ENCODE results near the gene TMEM187.

The TMEM187 gene, protein sequence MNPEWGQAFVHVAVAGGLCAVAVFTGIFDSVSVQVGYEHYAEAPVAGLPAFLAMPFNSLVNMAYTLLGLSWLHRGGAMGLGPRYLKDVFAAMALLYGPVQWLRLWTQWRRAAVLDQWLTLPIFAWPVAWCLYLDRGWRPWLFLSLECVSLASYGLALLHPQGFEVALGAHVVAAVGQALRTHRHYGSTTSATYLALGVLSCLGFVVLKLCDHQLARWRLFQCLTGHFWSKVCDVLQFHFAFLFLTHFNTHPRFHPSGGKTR

GRCh38 chrX:153972368-153973126 lies at the start of gene TMEM187:
Gene TMEM187 (plus strand): TSS chrX:153972754. CDS start chrX:153982063, 9,309 bp downstream.
- DNase-seq, result peak; percentile 27

- DNase-seq, result no peak
These were observed 49.4 kb upstream of the TMEM187 start for GRCh38 chrX:153922932-153923857.

GRCh38 chrX:153924149-153924861 lies 48.2 kb upstream of the TMEM187 start:
- DNase-seq, result no peak

DNA sequence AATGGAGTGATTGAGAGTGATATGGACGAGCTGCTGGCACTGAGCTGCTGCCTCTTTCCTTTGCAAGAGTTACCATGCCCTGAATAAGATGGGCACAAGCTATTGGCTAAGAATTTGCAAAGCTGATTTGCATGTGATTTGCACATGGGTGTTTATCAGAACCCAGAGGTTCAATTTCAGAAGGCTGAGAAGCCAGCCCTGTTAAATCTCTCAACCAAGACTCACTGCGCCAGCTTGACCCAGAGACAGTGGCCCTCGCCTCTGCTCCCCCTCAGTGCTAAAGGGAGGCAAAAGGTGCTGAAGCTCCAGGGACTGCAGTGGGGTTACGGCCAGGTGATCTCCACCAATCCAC lies 47.2 kb upstream of the TMEM187 start:
- no peak for DNase-seq

GRCh38 chrX:153925739-153926551 lies 46.6 kb upstream of the TMEM187 start, which contains the start of gene ARHGAP4:
Gene ARHGAP4 (minus strand): TSS chrX:153926264. CDS start chrX:153926202, 62 bp downstream.
- no peak for DNase-seq

- no peak for DNase-seq
These were observed 46.0 kb upstream of the TMEM187 start for GRCh38 chrX:153926552-153926857.

DNA sequence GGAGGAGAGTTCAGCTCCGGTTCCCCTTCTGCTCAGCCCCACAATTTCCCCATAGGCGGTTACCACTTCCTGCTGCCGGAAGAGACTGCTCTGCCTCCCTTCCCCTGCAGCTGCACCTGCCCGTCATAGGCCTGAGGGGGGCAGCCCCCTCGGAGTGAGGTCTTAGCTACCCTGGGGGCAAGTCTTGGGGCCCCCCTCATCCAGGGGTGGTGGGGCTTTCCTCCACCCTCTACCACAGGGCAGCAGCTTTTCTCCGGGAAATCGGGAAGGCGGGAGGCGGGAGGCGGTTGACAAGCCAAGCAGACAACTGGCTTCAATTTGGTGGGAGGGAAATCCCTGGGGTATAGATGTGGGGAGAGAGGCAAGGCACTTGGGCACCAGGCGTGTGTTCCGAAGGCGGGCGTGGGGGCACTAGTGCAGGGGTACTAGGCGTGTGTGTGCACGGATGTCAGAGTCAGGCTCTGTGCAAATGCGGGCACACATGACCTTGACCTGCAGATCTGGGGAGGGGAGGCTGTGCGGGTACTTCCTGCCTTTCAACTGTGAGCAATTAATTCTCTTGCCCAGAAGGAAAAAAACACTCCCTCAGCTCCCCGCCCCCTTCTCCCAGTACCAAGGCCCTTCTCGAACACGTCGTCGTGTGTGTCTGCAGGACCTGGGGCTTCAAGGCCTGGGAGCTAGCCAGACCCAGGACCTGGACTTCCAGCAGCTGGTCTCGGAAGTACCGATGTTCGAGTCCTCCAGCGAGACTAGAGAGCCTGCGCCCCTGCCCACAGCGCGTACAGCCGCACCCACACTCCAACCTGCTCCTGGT lies 45.5 kb upstream of the TMEM187 start:
- DNase-seq, result no peak

- no peak for DNase-seq
These were observed 45.0 kb upstream of the TMEM187 start for GRCh38 chrX:153927672-153927921.

DNA sequence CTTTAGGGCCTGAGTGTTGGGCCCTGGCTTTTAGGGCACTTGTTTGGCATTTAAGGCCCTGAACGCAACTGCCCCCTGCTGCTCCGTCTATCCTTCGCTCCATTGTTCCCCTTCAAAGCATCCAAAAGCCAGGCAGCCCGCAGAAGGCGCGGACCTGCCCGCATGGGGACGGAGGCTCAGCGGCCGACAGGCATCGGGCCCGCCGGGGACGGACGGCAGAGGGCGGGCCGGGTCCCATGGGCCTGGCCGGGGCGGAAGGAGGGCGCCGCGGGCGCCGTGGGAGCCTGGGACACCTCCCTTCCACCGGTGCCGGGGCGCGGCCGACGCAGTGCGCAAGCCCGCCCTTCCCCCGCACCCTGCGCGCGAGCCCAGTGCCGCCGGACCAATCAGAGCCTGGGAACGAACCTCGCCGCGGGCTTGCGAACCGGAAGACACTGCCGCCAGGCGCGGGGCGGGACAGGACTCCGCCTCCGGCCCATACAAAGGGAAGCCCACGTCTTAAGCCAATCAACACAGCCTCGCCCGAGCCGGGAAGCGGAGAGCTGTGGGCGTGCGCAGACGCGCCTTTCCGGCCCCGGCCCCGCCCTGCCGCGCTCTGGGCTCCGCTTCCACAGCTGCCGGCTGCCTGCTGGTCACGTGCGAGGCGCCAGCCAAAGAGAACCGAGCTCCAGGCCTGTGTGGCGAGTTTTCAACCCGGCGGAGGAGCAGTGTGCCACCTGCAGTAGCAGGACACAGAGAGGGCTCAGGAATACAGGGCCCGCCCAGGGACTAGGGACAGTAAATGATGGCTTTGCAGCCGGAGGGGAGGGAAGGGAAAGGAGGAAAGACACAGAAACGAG lies 44.4 kb upstream of the TMEM187 start:
- DNase-seq, result peak; percentile 87

DNA sequence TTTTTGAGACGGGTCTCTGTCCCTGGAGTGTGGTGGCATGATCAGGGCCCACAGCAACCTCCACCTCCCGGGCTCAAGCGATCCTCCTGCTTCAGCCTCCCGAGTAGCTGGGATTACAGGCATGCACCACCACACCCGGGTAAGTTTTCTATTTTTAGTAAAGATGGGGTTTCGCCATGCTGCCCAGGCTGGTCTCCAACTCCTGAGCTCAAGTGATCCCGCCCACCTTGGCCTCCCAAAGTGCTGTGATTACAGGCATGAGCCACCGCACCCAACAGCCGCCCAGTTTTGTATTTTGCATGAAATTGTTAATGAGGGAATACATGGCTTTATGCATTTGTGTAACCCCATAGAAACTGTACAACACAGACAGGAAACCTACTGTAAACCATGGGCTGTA lies 43.7 kb upstream of the TMEM187 start:
- no peak for DNase-seq

DNA sequence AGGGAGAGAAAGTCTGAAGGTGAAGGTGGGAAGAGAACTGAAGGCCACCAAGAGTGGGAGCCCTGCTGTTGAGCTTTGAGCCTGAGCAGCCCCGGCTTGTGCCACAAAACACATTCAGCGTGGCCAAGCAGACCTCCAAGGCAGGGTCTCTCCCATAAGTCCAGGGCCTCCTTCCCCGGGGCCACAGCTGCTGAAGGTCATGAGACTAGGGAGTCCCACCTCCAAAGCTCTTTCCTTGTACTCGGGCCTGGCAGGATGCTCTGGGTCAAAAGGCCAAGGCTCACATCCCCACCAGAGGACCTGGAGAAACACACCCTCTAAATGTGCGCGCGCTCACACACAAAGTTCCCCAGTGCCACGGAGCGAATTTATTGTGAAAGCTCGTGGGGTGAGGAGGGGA lies 43.0 kb upstream of the TMEM187 start:
- DNase-seq, result no peak

GRCh38 chrX:153930011-153930910 lies 42.3 kb upstream of the TMEM187 start:
- no peak for DNase-seq

DNA sequence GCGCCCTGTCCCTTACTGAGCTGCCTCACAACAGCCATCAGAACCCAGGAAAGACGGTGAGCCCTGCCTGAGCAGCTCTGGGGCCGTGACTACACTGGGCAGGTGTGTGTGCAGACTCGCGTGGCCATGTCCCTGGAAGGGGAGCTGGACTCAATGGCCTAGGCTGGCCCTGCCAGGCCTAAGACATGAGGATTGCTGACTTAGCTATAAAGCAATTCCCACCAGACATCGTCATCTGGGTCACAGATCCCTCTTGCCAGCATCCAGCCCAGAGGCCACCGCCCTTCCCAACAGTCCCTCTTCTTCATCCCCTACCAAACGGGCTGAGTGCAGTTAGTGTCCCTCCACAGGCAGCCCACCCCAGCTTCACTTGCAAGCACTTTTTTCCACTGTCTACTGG lies 41.4 kb upstream of the TMEM187 start:
- no peak for DNase-seq

GRCh38 chrX:153931748-153932147 lies 40.8 kb upstream of the TMEM187 start:
- DNase-seq, result no peak

GRCh38 chrX:153932220-153932915 lies 40.2 kb upstream of the TMEM187 start:
- DNase-seq, result no peak

GRCh38 chrX:153933748-153934147 lies 38.8 kb upstream of the TMEM187 start:
- DNase-seq, result no peak

GRCh38 chrX:153934148-153934761 lies 38.3 kb upstream of the TMEM187 start:
- no peak for DNase-seq

- no peak for DNase-seq
These were observed 37.7 kb upstream of the TMEM187 start, which contains the start of gene NAA10 for GRCh38 chrX:153934762-153935325. Gene NAA10 (minus strand): TSS chrX:153935037. CDS start chrX:153934904, 133 bp downstream.

All from NCI-H2081 treated with DMSO at 0.1 percent for 48 hours (cell line).